CD4-positive, alpha-beta T cell treated with Interleukin-17A for 1 hour (primary cell): Measurements from ENCODE around the gene SCNN1A.
"Not testable (repeated sequence)": the region's sequence is repeated elsewhere in the genome, so short reads cannot be mapped to it uniquely, and the experiment has no call there.

Experiments
- DNase-seq: peaks from one replicate; pipeline ENCODE4 v3.0.0-alpha.2; 2020

SCNN1A gene

DNA sequence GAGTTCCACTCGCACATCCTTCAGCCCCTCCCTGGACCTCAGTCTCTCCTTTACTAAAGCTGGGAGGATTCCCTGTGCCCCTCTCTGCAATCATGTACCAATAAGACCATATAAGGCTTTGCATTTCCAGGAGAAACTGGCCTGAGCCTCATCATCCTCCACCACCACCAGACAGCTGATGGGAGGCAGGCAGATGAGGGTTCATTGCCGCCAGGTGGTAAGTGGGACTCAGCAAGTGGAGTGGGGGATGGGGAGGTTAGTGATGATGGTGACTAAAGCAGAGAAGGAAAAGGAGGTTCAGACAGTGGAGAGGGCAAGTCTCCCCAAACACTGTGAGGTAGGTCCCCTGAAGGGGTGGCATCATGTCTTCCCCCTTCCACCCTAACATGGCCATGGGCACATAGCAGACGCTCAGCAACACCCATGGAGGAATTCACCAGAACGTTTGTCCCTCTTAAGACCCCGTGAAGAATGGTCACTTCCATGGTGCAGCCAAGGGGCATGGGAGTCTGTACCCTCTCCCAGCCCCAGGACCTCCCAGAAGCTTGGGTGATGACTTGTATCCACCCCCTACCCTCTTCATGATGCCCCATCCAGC, 29.0 kb downstream of the SCNN1A start:
- DNase-seq, result no peak

GRCh38 chr12:6345319-6346091, 29.9 kb downstream of the SCNN1A start:
- DNase-seq, result no peak

- not testable (repeated sequence) for DNase-seq
Observed at GRCh38 chr12:6344101-6344660, 31.2 kb downstream of the SCNN1A start.

- no peak for DNase-seq
Observed at GRCh38 chr12:6343518-6343917, 31.8 kb downstream of the SCNN1A start.

GRCh38 chr12:6342140-6342889, 33.0 kb downstream of the SCNN1A start:
- DNase-seq, result no peak

DNA sequence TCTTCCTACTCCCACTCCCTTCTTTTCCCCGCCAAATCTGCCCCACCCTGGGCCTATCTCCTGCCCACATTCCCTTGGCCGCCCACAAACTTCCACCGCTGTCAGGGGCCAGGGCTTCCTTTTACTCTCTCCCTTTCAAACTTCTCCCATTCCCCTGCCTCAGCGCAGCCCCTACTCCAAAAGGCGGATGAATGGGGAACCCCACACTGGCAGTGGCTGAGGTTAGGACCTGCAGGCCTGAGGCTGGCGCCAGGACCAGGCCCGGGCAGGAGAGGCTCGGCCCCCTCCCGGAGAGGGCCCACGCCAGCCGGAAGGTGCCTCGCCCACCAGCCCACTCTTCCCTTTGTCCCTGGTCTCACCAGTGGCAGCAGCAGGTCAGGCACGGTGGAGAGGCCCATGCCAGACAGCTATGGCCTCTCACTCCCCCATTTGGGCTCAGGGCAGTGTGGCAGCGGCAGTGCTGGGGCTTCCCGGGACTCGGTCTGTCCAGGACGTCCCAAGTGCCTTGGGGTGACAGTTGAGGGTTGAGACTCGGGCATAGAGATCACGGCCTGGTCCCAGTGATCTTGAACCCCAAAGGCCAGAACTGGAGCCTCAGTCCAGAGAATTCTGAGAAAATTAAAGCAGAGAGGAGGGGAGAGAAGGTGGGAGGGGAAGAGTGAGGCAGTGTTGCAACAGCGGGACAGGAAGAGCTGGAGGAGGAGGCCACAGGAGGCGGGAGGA, 33.8 kb downstream of the SCNN1A start, which contains the start of gene TNFRSF1A:
TSS of gene TNFRSF1A (minus strand) at position 660 of the 723 bp plus-strand sequence. CDS start at position 398, 262 bp downstream.
- peak; percentile 57 for DNase-seq

DNA sequence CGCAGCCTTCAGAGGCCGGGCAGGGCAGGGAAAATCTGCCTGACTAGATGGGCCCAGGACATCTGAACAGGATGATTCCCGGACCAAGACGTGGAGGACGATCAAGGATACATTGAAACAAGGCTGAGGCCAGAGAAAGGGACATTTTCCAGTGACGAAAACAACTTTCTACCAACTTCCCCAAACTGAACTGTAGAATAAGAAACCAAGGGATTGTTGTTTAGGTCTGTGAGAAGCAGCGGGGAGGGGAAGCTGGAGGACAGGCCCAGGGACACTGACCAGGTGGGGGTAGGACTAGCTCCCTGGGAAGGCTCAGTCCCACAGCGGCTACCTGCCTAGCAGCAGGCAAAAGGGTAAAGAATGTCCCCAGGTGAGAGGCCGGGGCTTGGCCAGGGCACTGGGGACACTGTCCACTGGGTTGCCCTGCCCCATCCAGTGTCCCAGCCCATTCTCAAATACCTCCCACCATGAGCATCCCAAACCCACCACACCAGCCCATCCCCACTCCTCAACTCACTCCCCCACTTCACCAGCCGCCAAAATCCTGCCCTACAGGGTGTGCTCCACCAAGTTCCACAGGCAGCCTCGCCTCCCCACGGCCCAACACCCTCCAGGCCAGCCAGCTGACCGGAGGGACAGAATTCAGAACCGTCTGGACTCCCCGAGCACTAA, 34.5 kb downstream of the SCNN1A start:
- DNase-seq, result no peak

- peak; percentile 55 for DNase-seq
Observed at GRCh38 chr12:6340032-6340638, 35.2 kb downstream of the SCNN1A start.

DNA sequence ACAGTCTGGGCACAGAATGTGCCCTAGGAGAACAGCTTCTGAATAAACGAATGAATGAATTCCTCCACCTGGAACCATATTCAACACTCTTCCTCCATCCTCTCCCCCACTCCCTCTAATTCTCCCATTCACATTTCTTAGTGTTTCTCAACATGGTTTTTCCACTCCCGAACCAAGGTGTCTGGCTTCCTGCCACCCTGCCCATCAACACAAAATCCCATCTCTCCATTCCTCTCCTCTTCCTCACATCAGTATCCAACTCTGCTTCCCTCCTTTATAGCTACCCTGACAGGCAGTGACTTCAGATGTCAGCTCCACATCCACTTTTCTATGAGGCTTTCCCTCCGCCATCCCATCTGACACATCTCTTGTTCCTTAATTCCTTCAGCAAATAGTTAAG, 36.4 kb downstream of the SCNN1A start:
- DNase-seq, result no peak

- not testable (repeated sequence) for DNase-seq
Observed at GRCh38 chr12:6338536-6338935, 36.8 kb downstream of the SCNN1A start.

DNA sequence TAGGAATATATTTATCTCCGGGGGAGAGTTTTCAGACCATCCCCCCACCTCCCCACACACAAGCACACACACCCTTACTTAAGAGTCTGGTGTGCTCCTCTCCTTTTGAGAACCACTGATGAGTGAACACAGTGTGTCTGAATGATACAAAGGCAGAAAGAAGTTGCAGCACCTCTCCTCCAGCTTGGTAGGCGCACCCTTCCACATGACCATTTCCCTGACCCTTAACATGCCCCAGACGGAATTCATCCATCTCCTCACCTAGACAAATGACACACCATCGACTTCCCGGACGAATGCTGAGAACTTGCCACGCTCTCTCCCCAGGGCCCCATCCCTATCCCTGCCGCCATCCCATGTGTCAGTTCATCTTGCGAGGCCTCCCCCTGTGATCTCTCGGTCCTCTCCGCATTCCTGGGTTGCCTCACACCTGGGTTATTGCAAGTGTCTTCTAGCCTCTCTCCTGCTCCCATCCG, 37.4 kb downstream of the SCNN1A start:
- DNase-seq, result peak; percentile 31

- peak; percentile 79 for DNase-seq
Observed at GRCh38 chr12:6336889-6337853, 38.2 kb downstream of the SCNN1A start.

- peak; percentile 51 for DNase-seq
Observed at GRCh38 chr12:6336079-6336888, 39.1 kb downstream of the SCNN1A start.

- DNase-seq, result peak; percentile 87
Observed at GRCh38 chr12:6335451-6336078, 39.8 kb downstream of the SCNN1A start.

GRCh38 chr12:6334940-6335450, 40.4 kb downstream of the SCNN1A start:
- DNase-seq, result no peak

DNA sequence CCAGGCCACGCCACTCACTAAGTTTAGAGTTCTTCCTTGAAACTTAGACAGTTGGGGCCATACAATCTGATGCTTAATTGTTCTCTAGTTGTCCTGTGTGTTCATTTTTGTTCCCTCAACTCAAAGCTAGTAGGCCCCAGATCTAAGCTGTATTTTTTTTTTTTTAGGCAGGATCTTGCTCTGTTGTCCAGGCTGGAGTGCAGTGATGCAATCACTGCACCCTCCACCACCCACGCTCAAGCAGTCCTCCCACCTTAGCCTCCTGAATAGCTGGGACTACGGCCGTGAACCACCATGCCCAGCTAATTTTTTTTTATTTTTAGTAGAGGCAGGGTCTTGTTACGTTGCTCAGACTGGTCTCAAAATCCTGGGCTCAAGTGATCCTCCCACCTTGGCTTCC, 41.0 kb downstream of the SCNN1A start:
- DNase-seq, result no peak

DNA sequence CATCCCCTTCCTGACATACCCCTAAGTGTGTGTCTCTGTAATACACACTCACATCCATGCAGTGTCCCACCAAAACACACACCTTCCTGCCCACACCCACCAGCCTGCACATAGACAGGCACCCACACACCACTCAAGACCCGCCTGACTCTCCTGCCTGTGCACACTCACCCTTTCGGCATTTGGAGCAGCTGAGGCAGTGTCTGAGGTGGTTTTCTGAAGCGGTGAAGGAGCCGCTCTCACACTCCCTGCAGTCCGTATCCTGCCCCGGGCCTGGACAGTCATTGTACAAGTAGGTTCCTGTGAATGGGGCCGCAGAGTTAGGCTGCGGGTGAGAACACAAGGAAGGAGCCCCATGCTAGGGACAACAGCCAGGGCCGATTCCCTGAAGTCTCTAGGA, 41.8 kb downstream of the SCNN1A start:
- no peak for DNase-seq

- DNase-seq, result peak; percentile 45
Observed at GRCh38 chr12:6333029-6333428, 42.3 kb downstream of the SCNN1A start.

DNA sequence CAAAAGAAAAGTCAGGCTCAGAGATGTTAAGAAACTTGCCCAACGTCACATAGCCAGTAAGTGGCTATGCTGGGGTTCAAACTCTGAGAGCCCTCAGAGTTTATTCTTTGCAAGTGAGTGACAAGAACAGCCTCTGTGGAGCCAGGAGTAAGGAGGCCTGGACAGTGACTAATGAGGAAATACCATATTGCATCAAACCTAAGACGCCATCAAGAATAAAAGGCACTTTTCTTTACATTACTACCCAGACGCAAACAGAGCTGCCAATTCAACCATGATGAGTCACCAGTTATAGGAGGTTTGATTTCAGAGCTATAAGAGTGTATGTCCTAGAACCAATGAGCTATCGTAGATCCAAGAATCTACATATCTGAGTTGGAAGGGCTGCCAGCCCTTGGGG, 42.9 kb downstream of the SCNN1A start:
- no peak for DNase-seq
